Activated CD4-positive, alpha-beta T cell treated with anti-CD3 and anti-CD28 coated beads, Interleukin-2, amount 50 U/mL, for 24 hours (primary cell): ENCODE results near the gene IKZF4.
"Not testable (repeated sequence)": the region's sequence is repeated elsewhere in the genome, so short reads cannot be mapped to it uniquely, and the experiment has no call there.

Source experiments
- DNase-seq, 2 donors: peaks; one replicate each; pipeline ENCODE4 v3.0.0-alpha.2; 2020; ENCODE audit warnings: low read depth in 1 of 2, low spot score in 1 of 2

Gene IKZF4

GRCh38 chr12:56038022-56038655, 17.3 kb downstream of the IKZF4 start:
- DNase-seq, result no peak

GRCh38 chr12:56040151-56040550, 19.3 kb downstream of the IKZF4 start:
- DNase-seq, result no peak

GRCh38 chr12:56040963-56041551, 20.2 kb downstream of the IKZF4 start:
- DNase-seq, result no peak

- DNase-seq, result peak; percentile 72 to 91
Observed at GRCh38 chr12:56041552-56042429, 20.9 kb downstream of the IKZF4 start, which contains the start of gene RPS26. RPS26 (plus strand) TSS chr12:56041918; CDS start chr12:56042167, 249 bp downstream.

- DNase-seq, result not testable (repeated sequence)
Observed at GRCh38 chr12:56042430-56042813, 21.6 kb downstream of the IKZF4 start.

- no peak for DNase-seq
Observed at GRCh38 chr12:56042843-56043242, 22.0 kb downstream of the IKZF4 start.

GRCh38 chr12:56046027-56046780, 25.4 kb downstream of the IKZF4 start:
- DNase-seq, result no peak

GRCh38 chr12:56053407-56053893, 32.6 kb downstream of the IKZF4 start:
- no peak for DNase-seq

- DNase-seq, result not testable (repeated sequence)
Observed at GRCh38 chr12:56059964-56060363, 39.1 kb downstream of the IKZF4 start.

GRCh38 chr12:56061982-56062381, 41.1 kb downstream of the IKZF4 start:
- DNase-seq, result no peak

GRCh38 chr12:56062996-56063395, 42.2 kb downstream of the IKZF4 start:
- no peak for DNase-seq

- no peak for DNase-seq
Observed at GRCh38 chr12:56071648-56072047, 50.8 kb downstream of the IKZF4 start.

- DNase-seq, result no peak
Observed at GRCh38 chr12:56074396-56074795, 53.6 kb downstream of the IKZF4 start.

GRCh38 chr12:56077966-56078365, 57.1 kb downstream of the IKZF4 start:
- DNase-seq, result not testable (repeated sequence)

GRCh38 chr12:56078427-56078826, 57.6 kb downstream of the IKZF4 start:
- DNase-seq, result no peak

- DNase-seq, result peak; percentile 14 to 27
Observed at GRCh38 chr12:56078931-56079722, 58.3 kb downstream of the IKZF4 start.

- DNase-seq, result peak; percentile 26 to 58
Observed at GRCh38 chr12:56079723-56080555, 59.1 kb downstream of the IKZF4 start, which contains the start of gene ERBB3. ERBB3 (plus strand) TSS chr12:56080165; CDS start chr12:56080301, 136 bp downstream.

- DNase-seq, result no peak
Observed at GRCh38 chr12:56080556-56081138, 59.8 kb downstream of the IKZF4 start.
